ENCODE results near the gene CABP2. TPM values are rescaled to one million over a fixed set of nuclear protein-coding genes. Genes with fewer than 3 reads are reported as not detected.

Gene CABP2
- total RNA-seq, 2 donors from 2014 or later: not detected

GRCh38 chr11:67500484-67500821 is 22.8 kb downstream of the CABP2 start:
- Mint-ChIP-seq H3K27me3 (ENCODE audit: insufficient read depth) (peaks cover 4% of the 10 kb centered on the region), H3K4me1 (peaks cover 4% of the 10 kb centered on the region), H3K36me3 (ENCODE audit: low read depth) (peaks cover 28% of the 10 kb centered on the region), H3K4me3 (no peak overlapping the region), H3K27ac (no peak overlapping the region), H3K9me3 (no peaks in the 10 kb centered on the region)
- no peaks in the 10 kb centered on the region for H3K27me3 ChIP-seq (ENCODE audit: control insufficient read depth, insufficient read depth, low read length, poor library complexity, severe bottlenecking)
- H3K9me3 ChIP-seq (ENCODE audit: control insufficient read depth, low read length): no peaks in the 10 kb centered on the region
- peaks cover 2% of the 10 kb centered on the region for H3K4me1 ChIP-seq (ENCODE audit: control insufficient read depth, insufficient read depth, low read length)
- H3K27ac ChIP-seq (ENCODE audit: low read depth, low read length): no peak overlapping the region
- H3K4me3 ChIP-seq (ENCODE audit: low read length): no peak overlapping the region
- peaks cover 27% of the 10 kb centered on the region for H3K36me3 ChIP-seq (ENCODE audit: control insufficient read depth, insufficient read depth, low read length)
- H3K9ac ChIP-seq (ENCODE audit: extremely low read depth, low read length, poor library complexity, severe bottlenecking): no peak overlapping the region
- TF ChIP-seq CTCF (conservative IDR thresholded peaks at IDR 0.05): no peak
- no peak for DNase-seq
- 83% methylated on average over 1 of the region's 1 CpG; no CpG with 5 or more reads in 1 of the 2 experiments for WGBS, 2 experiments (ENCODE audit: insufficient coverage in 1 of 2, insufficient read length in 1 of 2)

- Mint-ChIP-seq H3K9me3 (no peaks in the 10 kb centered on the region), H3K4me1 (peaks cover 3% of the 10 kb centered on the region), H3K27me3 (ENCODE audit: insufficient read depth) (peaks cover 4% of the 10 kb centered on the region), H3K27ac (no peak overlapping the region), H3K36me3 (ENCODE audit: low read depth) (peaks cover 28% of the 10 kb centered on the region), H3K4me3 (no peak overlapping the region)
- H3K36me3 ChIP-seq (ENCODE audit: control insufficient read depth, insufficient read depth, low read length): peaks cover 27% of the 10 kb centered on the region
- H3K4me1 ChIP-seq (ENCODE audit: control insufficient read depth, insufficient read depth, low read length): no peaks in the 10 kb centered on the region
- H3K9me3 ChIP-seq (ENCODE audit: control insufficient read depth, low read length): no peaks in the 10 kb centered on the region
- H3K27ac ChIP-seq (ENCODE audit: low read depth, low read length): no peak overlapping the region
- TF ChIP-seq CTCF (conservative IDR thresholded peaks at IDR 0.05): no peak
- no peaks in the 10 kb centered on the region for H3K27me3 ChIP-seq (ENCODE audit: control insufficient read depth, insufficient read depth, low read length, poor library complexity, severe bottlenecking)
- no peak overlapping the region for H3K9ac ChIP-seq (ENCODE audit: extremely low read depth, low read length, poor library complexity, severe bottlenecking)
- 95 to 100% methylated on average over 14 to 26 of the region's 26 CpGs for WGBS, 2 experiments (ENCODE audit: insufficient coverage in 1 of 2, insufficient read length in 1 of 2)
- DNase-seq: no peak
- no peak overlapping the region for H3K4me3 ChIP-seq (ENCODE audit: low read length)
Observed at GRCh38 chr11:67499808-67500483, 23.3 kb downstream of the CABP2 start.

DNA sequence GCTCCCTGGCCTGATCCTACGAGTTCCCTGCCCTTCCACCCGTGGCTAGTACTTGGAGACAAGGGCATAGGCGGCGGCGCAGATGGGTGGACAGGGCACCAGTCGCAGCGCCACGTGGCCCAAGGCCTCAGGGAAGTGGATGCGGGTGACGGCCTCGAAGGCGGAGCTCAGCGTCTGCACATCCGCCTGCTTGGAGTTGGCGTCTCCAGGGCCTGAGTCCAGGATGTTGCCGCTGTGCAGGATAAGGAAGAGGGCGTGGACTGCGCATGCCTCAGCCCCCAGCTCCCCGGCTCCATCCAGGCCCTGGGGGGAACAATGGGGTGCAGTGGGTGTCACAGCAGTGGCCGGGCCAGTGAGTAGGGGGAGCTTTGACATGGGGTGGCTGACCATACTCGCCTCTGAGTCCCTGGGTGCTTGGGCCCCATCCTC is 24.7 kb downstream of the CABP2 start:
- no peak overlapping the region for H3K4me3 ChIP-seq (ENCODE audit: low read length)
- DNase-seq: no peak
- no peaks in the 10 kb centered on the region for H3K27me3 ChIP-seq (ENCODE audit: control insufficient read depth, insufficient read depth, low read length, poor library complexity, severe bottlenecking)
- peaks cover 27% of the 10 kb centered on the region for H3K36me3 ChIP-seq (ENCODE audit: control insufficient read depth, insufficient read depth, low read length)
- TF ChIP-seq CTCF (conservative IDR thresholded peaks at IDR 0.05): no peak
- Mint-ChIP-seq H3K4me3 (no peak overlapping the region), H3K27me3 (ENCODE audit: insufficient read depth) (peaks cover 2% of the 10 kb centered on the region), H3K27ac (no peak overlapping the region), H3K36me3 (ENCODE audit: low read depth) (peaks cover 28% of the 10 kb centered on the region), H3K9me3 (no peaks in the 10 kb centered on the region), H3K4me1 (peaks cover under 1% of the 10 kb centered on the region)
- no peaks in the 10 kb centered on the region for H3K4me1 ChIP-seq (ENCODE audit: control insufficient read depth, insufficient read depth, low read length)
- WGBS, 2 experiments (ENCODE audit: insufficient coverage in 1 of 2, insufficient read length in 1 of 2): 89 to 90% methylated on average over 14 to 21 of the region's 21 CpGs
- H3K9me3 ChIP-seq (ENCODE audit: control insufficient read depth, low read length): no peaks in the 10 kb centered on the region
- H3K27ac ChIP-seq (ENCODE audit: low read depth, low read length): no peak overlapping the region
- H3K9ac ChIP-seq (ENCODE audit: extremely low read depth, low read length, poor library complexity, severe bottlenecking): no peak overlapping the region

Data from endodermal cell (in vitro differentiated cells).